GM12878 (cell line): ENCODE measurements around the gene USO1. TPM values are rescaled to one million over a fixed set of nuclear protein-coding genes. Genes with fewer than 3 reads are reported as not detected.

ENCODE experiments used
- ATAC-seq: fragments of 200-7000 bp; cut with Tn5 transposase; 3 replicates; pipeline ENCODE4 v1.9.1; 2020; ENCODE audit warnings: mild to moderate bottlenecking, moderate library complexity
- BruUV-seq: library from RNA; stranded (reverse); fragments of 400-500 nt; replicated peaks from 2 replicates; lab custom pipeline; 2021; lab: Mats Ljungman, UMichigan
- CTCF ChIA-PET: fragments of 300-600 bp; sonication (Branson Sonifier 250); formaldehyde crosslinking; extraction: SDS; loops from one replicate; lab custom pipeline; 2021; ENCODE audit warnings: inconsistent platforms; lab: Yijun Ruan, JAX
- POLR2A ChIA-PET: fragments of 350-600 bp; formaldehyde crosslinking; extraction: SDS; loops from one replicate; lab custom pipeline; 2021; ENCODE audit warnings: inconsistent platforms; lab: Charles Lee
- RAD21 ChIA-PET: fragments of 300-600 bp; sonication (Branson Sonifier 250); formaldehyde crosslinking; loops from one replicate; lab custom pipeline; 2023; ENCODE audit warnings: antibody characterized with exemption; ENCODE audit not compliant: unreplicated experiment; lab: Charles Lee
- SMC1A ChIA-PET: fragments of 300-600 bp; sonication (Branson Sonifier 250); formaldehyde crosslinking; loops from one replicate; lab custom pipeline; 2023; ENCODE audit not compliant: unreplicated experiment, uncharacterized antibody; lab: Charles Lee
- DNase-seq: peaks from one replicate; pipeline ENCODE4 v3.0.0-alpha.2; 2011; ENCODE audit warnings: low read depth, low spot score
- FAIRE-seq: peaks from 3 replicates; lab custom pipeline; 2011; peaks lifted over from hg19 to GRCh38; lab: Jason Lieb, UNC
- H2AFZ ChIP-seq: 2 replicates; pipeline ENCODE4 v1.6.0; 2011; ENCODE audit warnings: low read depth, low read length, control low read depth; ENCODE audit not compliant: control insufficient read depth
- H3K27ac ChIP-seq: 2 replicates; pipeline ENCODE4 v1.5.1; 2011; ENCODE audit warnings: control low read depth; ENCODE audit not compliant: control insufficient read depth, insufficient read depth
- H3K27me3 ChIP-seq, 2 experiments: replicated peaks in 1 of 2; 2 replicates each; pipeline versions ENCODE4 v1.6.0 to v1.6.1; 2011; ENCODE audit warnings: low read length in 1 of 2; ENCODE audit not compliant: control insufficient read depth in 2 of 2, insufficient read depth in 2 of 2
- H3K36me3 ChIP-seq, 2 experiments: 2 replicates each; pipeline ENCODE4 v1.5.1; 2011; ENCODE audit warnings: low read length in 1 of 2; ENCODE audit not compliant: control insufficient read depth in 2 of 2, insufficient read depth in 2 of 2
- H3K4me1 ChIP-seq: 2 replicates; pipeline ENCODE4 v1.6.1; 2011; ENCODE audit warnings: mild to moderate bottlenecking, low read length, moderate library complexity, mixed read lengths; ENCODE audit not compliant: control insufficient read depth, insufficient read depth
- H3K4me2 ChIP-seq: 2 replicates; pipeline ENCODE4 v1.6.0; 2011; ENCODE audit warnings: control low read depth; ENCODE audit not compliant: control insufficient read depth, insufficient read depth
- H3K4me3 ChIP-seq: fragments of 200-600 bp; sonication (generic); 2 replicates; pipeline ENCODE4 v1.5.1; 2016
- H3K79me2 ChIP-seq: 2 replicates; pipeline ENCODE4 v1.6.0; 2011; ENCODE audit warnings: low read length; ENCODE audit not compliant: control insufficient read depth, insufficient read depth
- H3K9ac ChIP-seq: 2 replicates; pipeline ENCODE4 v1.8.0; 2011; ENCODE audit warnings: low read length, control low read depth, mixed read lengths; ENCODE audit not compliant: control insufficient read depth, insufficient read depth
- H3K9me3 ChIP-seq: replicated peaks from 3 replicates; pipeline ENCODE4 v1.5.1; 2011; ENCODE audit warnings: mild to moderate bottlenecking, low read length; ENCODE audit not compliant: control insufficient read depth, insufficient read depth
- H4K20me1 ChIP-seq: 2 replicates; pipeline ENCODE4 v1.6.0; 2011; ENCODE audit not compliant: control insufficient read depth, insufficient read depth
- FOS ChIP-seq: IDR thresholded peaks from 3 replicates; pipeline ENCODE4 v1.6.1; 2011; ENCODE audit warnings: borderline replicate concordance; ENCODE audit not compliant: insufficient read length; ENCODE audit errors: extremely low read depth
- MEF2B ChIP-seq: fragments of 450-650 bp; IDR thresholded peaks from 2 replicates; pipeline ENCODE4 v1.6.1; 2018; ENCODE audit warnings: mild to moderate bottlenecking, moderate library complexity; ENCODE audit not compliant: partially characterized antibody, poor library complexity, severe bottlenecking
- PKNOX1 ChIP-seq: fragments of 450-650 bp; IDR thresholded peaks from 2 replicates; pipeline ENCODE4 v1.6.1; 2016; ENCODE audit warnings: mild to moderate bottlenecking
- RAD51 ChIP-seq: fragments of 450-650 bp; IDR thresholded peaks from 2 replicates; pipeline ENCODE4 v1.6.1; 2016; ENCODE audit warnings: moderate library complexity, mild to moderate bottlenecking, inconsistent platforms
- SPI1 ChIP-seq: IDR thresholded peaks from 2 replicates; pipeline ENCODE4 v1.6.1; 2011; ENCODE audit warnings: low read depth, mild to moderate bottlenecking, low read length, moderate library complexity, borderline replicate concordance; ENCODE audit not compliant: insufficient read depth
- WRNIP1 ChIP-seq: IDR thresholded peaks from 2 replicates; pipeline ENCODE4 v1.6.1; 2011; ENCODE audit warnings: low read depth, low read length, improper control_type of control experiment, borderline replicate concordance
- WGBS: methylation state at CpG from one replicate; pipeline ENCODE4 v1.1.6; 2016; ENCODE audit warnings: low lambda C conversion rate; ENCODE audit not compliant: insufficient replicate concordance, insufficient coverage; ENCODE audit errors: missing lambda C conversion rate; 5-methylcytosine and 5-hydroxymethylcytosine counted together
- in situ Hi-C: fragments of 300-500 bp; cut with MboI; formaldehyde crosslinking; loops from 9 replicates; pipeline ENCODE4 v1.14.3; 2018; ENCODE audit warnings: mixed read lengths
- intact Hi-C: fragments of 100-400 bp; cut with micrococcal nuclease; formaldehyde crosslinking; loops from one replicate; pipeline ENCODE4 v1.14.2; 2022; ENCODE audit not compliant: unreplicated experiment
- polyA plus RNA-seq, 11 experiments: library from polyadenylated mRNA; depleted of rRNA in 4 of 11; unstranded in 6 of 11; stranded (reverse) in 5 of 11; fragments of >200 nt; fragmentation: Nextera tagmentation in 4 of 11; fragmentation: Illumina TruSeq in 1 of 11; extraction: Ambion mirVana in 4 of 11; extraction: Trizol in 1 of 11; gene quantifications; 1 replicate in 1 of 11; 2 replicates in 10 of 11; pipeline versions ENCODE4 v1.2.1 to v1.2.3, GENCODE V29; 2011 to 2016; ENCODE audit warnings: inconsistent platforms in 2 of 11, missing spikeins in 2 of 11, low read depth in 1 of 11
- total RNA-seq, 4 experiments: library from RNA; depleted of rRNA in 3 of 4; stranded (reverse); fragments of >200 nt in 3 of 4; fragmentation: Illumina TruSeq in 1 of 4; extraction: Trizol in 1 of 4; gene quantifications; 2 replicates each; pipeline versions ENCODE4 v1.2.1 to v1.2.3, GENCODE V29; 2013 to 2021
- TF ChIP-seq, protein P1 (sequence below): IDR thresholded peaks from 2 replicates; pipeline ENCODE4 v1.6.1; 2012; ENCODE audit warnings: low read length, inconsistent platforms

USO1 gene
- total and polyA plus RNA-seq, 10 of the 15 experiments (the other 5 are each of a cell fraction or from before 2014, with no cell fraction given), result 19.4 to 79.7 (median 59.6) TPM

DNA sequence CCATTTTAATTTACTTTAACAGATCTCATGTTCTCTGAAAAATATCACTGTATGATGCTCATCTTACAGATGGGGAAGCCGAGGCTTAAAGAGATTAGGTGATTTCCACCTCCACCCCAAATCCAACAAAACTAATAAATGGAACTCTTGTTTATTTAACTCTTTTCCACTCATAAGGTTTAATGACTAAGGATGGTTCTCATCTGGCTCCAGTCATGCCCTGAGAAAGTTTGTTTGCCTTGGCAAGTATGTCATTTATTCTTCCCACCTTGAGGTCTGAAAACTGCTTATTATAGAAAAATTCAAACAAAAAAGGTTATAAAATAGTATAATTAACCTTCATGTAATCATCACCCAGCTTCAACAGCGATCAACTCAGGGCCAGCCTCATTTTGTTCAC, 121.6 kb downstream of the USO1 start:
- POLR2A ChIA-PET, result no interaction called here
- no peak for ATAC-seq
- SMC1A ChIA-PET, result interaction anchor here (1.1 kb wide), 1 partner anchor 1171 kb away, joined by 3 read pairs; no protein-coding TSS in a partner anchor
- TF ChIP-seq WRNIP1 (no peak), SPI1 (no peak), MEF2B (no peak), FOS (no peak), RAD51 (no peak), PKNOX1 (no peak)
- TF ChIP-seq, protein P1, sequence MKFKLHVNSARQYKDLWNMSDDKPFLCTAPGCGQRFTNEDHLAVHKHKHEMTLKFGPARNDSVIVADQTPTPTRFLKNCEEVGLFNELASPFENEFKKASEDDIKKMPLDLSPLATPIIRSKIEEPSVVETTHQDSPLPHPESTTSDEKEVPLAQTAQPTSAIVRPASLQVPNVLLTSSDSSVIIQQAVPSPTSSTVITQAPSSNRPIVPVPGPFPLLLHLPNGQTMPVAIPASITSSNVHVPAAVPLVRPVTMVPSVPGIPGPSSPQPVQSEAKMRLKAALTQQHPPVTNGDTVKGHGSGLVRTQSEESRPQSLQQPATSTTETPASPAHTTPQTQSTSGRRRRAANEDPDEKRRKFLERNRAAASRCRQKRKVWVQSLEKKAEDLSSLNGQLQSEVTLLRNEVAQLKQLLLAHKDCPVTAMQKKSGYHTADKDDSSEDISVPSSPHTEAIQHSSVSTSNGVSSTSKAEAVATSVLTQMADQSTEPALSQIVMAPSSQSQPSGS, result no peak
- in situ Hi-C loops (no loop called here), intact Hi-C loops (no loop called here)
- no peak overlapping the region for H3K4me2 ChIP-seq
- WGBS, result 32% methylated on average over 2 of the region's 2 CpGs
- no peak overlapping the region for H3K27ac ChIP-seq
- H4K20me1 ChIP-seq, result no peaks in the 10 kb centered on the region
- CTCF ChIA-PET, result interaction anchor here (1.1 kb wide), 1 partner anchor 12 kb away, joined by 3 read pairs; no protein-coding TSS in a partner anchor
- no peaks in the 10 kb centered on the region for H3K9me3 ChIP-seq
- H3K36me3 ChIP-seq, result no peaks in the 10 kb centered on the region
- H3K79me2 ChIP-seq, result no peaks in the 10 kb centered on the region
- DNase-seq, result no peak
- H3K4me3 ChIP-seq, result no peak overlapping the region
- H3K9ac ChIP-seq, result no peak overlapping the region
- H3K27me3 ChIP-seq, result no peaks in the 10 kb centered on the region
- RAD21 ChIA-PET, result no interaction called here
- no peaks in the 10 kb centered on the region for H3K4me1 ChIP-seq
- no TSS peak for BruUV-seq
- no peak for FAIRE-seq
- no peak overlapping the region for H2AFZ ChIP-seq
